Measurements from ENCODE around the gene TRIM3.

DNA sequence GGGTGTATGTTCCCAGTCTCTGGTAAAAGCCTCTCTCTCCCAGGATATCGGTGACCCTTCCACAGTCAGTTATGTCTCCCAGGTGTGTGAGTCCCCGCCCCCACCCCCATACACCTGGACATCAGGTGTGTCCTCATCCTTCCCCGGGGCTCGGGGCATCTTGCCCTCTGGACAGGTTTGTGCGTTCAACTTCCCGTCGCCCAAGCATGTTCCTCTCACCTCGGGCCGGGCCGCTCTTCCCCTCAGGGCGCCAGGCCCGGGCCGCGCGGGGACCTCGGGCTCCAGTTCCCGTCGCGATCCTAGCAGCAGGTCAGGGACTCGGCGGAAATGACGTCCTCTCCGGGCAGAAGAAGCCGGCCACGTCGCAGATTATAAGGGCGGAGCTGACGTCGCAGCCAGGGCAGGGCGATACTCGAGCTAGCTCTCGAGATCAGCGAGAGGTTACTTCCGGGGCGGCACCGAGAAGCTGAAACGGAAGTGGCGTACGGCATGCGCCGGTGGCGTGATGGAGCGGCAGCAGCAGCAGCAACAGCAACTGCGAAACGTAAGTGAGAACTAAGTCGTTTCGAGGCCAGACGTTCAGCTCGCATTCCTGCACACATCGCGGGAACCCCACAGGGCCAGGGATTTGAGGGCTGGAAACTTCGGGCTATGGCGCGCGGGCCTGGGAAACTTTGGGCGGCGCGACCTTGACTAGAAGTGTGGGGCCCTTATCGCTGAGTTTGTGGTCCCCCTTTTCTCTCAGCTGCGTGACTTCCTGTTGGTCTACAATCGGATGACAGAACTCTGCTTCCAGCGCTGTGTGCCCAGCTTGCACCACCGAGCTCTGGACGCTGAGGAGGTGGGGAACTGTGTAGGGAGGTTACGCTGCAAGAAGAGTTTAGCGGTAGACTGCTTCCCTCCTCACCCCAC lies 7.5 kb upstream of the TRIM3 start, which contains the start of the genes ARFIP2 and TIMM10B:
- TF ChIP-seq, protein P1, sequence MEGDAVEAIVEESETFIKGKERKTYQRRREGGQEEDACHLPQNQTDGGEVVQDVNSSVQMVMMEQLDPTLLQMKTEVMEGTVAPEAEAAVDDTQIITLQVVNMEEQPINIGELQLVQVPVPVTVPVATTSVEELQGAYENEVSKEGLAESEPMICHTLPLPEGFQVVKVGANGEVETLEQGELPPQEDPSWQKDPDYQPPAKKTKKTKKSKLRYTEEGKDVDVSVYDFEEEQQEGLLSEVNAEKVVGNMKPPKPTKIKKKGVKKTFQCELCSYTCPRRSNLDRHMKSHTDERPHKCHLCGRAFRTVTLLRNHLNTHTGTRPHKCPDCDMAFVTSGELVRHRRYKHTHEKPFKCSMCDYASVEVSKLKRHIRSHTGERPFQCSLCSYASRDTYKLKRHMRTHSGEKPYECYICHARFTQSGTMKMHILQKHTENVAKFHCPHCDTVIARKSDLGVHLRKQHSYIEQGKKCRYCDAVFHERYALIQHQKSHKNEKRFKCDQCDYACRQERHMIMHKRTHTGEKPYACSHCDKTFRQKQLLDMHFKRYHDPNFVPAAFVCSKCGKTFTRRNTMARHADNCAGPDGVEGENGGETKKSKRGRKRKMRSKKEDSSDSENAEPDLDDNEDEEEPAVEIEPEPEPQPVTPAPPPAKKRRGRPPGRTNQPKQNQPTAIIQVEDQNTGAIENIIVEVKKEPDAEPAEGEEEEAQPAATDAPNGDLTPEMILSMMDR (conservative IDR thresholded peaks at IDR 0.05 in 1 of 2, IDR thresholded peaks at IDR 0.05 in 1 of 2; ENCODE audit: extremely low read depth in 1 of 2, insufficient read depth in 1 of 2, low read depth in 1 of 2, low read length in 2 of 2) = no peak
- TF ChIP-seq EZH2 (IDR thresholded peaks at IDR 0.05; ENCODE audit: borderline replicate concordance, low read length) = no peak
